Occipital lobe (tissue), 2 donors: Measurements from ENCODE around the gene ZNF454. TPM values are rescaled to one million over a fixed set of nuclear protein-coding genes. Genes with fewer than 3 reads are reported as not detected.

ENCODE experiments used
- DNase-seq: peaks from one replicate; lab custom pipeline; 2025; lab: John Stamatoyannopoulos, UW
- total RNA-seq: library from RNA; depleted of rRNA; stranded (reverse); fragments of >200 nt; gene quantifications from one replicate; pipeline ENCODE4 v1.2.3, GENCODE V29; 2014

The ZNF454 gene
- 9.8 TPM for total RNA-seq

DNA sequence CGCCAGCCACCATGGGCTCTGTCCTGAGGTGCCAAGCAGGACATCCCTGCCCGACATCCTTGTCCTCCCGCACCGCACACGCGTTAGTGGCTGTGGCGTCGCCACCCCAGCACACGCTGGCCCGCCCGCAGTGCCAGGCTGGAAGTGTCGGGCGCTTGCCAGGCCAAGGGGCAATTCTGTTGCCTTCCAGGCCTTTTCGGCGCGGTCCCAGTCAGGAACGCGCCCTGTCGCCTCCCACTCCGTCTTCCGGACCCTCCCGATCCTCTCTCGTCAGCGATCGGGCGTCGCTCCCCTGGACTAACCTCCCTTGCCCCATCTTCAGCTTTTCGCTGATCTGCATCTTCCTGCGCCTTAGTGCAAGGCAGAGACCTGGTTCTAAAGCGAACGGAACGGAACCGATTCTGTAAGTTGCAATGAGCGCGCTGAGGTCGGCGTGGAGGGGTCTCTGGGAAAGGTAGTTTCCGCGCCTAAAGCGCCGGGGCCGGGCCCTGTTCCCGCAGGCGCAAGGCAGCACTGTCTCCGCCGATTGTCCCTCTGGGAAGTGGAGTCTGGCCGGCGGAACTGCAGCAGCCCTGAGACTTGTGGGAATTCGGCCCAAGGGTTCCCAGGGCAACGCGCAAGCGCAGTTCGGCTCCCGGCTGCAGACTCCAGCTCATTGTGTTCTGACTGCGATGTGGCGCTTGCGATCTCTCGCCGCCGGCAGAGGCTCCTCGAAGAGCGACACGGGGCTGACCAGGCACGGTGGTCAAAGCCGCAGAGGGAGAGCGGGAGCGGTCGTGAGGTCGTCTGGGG lies at the start of gene ZNF454:
ZNF454 (plus strand) TSS at position 630 of the 792 bp plus-strand sequence. CDS start 1,594 bp downstream, outside the sequence.
- peak; percentile 95 for DNase-seq

DNA sequence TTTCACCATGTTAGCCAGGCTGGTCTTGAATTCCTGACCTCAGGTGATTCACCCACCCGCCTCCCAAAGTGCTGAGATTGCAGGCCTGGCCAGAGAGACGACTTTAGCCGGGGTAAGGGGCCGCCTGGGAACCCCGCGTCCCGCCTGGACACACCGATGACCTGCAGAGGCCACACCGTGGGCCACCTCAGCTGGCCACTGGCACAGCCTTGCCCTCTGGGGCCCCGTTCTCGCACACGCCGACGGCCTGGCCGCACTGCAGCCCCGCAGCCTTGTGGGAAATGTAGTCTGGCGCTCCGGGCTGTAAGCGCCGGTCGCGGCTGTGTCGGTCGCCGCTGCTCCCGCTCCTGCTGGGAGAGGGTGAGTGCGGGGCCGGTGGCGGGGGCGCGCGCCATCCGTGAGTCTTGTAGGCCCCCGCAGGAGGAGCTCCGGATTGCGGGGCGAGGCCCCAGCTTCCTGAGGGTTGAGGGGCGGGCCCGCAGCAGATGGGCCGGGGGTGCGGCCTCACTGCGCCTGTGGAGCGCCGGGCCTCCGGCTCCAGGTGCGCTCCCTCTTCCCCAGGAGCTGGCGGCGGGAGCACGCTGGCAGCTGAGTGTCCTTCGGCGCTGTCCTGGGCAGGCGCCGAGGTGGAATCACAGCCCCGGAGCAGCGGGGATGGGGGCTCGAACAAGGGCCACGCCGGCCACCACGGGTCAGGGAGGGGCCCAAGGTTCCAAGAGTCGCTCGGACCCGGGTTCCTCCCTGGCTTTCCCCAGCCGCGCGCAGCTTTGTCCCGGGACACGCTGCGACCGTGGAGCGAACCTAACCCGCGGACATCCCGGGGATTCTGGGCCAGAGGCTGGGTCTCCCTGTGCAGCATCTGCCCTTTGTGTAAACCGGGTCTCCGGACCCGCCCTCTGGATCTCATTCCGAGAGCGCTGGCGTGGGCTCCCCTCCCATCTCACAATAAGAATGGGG lies 45.1 kb upstream of the ZNF454 start, which contains the start of gene ZFP2:
ZFP2 (plus strand) TSS at position 299 of the 957 bp plus-strand sequence. CDS start 35,401 bp downstream, outside the sequence.
- peak; percentile 29 for DNase-seq

- no peak for DNase-seq
These were observed 41.7 kb upstream of the ZNF454 start for GRCh38 chr5:178899289-178899688.

DNA sequence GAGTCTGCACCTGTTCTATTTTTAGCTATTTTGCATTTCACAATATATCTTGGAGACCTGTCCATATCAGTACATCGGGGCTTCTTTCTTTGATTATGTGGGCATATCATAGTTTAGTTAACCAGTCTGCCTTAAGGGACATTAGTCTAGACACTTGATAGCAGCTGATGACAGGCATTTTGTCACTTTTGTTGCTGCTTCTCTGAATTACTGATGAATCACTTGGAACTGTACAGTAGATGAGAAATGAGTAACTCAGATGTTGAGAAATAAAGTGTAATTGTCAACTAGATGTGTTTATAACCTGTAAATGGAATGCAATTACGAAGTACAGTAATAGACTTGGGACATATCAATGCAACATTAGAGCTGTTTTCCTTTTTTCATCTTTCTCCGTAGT lies 38.1 kb upstream of the ZNF454 start:
- DNase-seq, result no peak

DNA sequence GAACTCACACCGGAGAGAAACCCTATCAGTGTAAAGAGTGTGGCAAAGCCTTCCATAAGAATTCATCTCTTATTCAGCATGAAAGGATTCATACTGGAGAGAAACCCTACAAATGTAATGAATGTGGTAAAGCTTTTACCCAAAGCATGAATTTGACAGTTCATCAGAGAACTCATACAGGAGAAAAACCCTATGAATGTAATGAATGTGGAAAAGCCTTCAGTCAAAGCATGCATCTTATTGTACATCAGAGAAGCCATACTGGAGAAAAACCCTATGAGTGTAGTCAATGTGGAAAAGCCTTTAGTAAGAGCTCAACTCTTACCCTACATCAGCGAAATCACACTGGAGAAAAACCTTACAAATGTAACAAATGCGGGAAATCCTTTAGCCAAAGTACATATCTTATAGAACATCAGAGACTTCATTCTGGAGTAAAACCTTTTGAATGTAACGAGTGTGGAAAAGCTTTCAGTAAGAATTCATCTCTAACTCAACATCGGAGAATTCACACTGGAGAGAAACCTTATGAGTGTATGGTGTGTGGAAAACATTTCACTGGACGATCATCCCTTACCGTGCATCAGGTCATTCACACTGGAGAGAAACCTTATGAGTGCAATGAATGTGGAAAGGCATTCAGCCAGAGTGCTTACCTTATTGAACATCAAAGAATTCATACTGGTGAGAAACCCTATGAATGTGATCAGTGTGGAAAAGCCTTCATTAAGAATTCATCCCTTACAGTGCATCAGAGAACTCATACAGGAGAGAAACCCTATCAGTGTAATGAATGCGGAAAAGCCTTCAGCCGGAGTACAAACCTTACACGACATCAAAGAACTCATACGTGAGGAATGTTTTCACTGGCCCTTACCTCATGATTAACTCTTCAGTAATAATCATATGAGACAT lies 8.9 kb upstream of the ZNF454 start:
- DNase-seq, result no peak

DNA sequence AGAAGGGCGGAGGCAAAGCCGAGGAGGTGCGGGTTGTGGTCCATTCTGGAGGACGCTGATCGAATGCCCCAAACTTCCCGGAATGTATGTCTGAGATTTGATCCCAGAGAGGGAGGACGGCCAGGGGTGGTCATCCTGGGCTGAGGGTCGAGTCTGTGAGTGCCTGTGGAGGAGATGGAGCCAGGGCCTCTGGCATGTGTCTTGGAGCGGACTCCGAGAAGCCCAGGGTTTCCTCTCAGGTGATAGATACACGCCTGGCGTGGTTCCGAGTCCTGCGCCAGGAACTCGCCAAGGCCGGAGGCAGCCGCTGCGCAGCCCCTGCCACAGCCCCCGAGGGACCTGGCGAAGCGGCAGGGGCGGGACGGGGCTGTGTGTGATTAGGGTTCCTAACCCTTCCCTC lies 363 bp downstream of the ZNF454 start:
- no peak for DNase-seq

DNA sequence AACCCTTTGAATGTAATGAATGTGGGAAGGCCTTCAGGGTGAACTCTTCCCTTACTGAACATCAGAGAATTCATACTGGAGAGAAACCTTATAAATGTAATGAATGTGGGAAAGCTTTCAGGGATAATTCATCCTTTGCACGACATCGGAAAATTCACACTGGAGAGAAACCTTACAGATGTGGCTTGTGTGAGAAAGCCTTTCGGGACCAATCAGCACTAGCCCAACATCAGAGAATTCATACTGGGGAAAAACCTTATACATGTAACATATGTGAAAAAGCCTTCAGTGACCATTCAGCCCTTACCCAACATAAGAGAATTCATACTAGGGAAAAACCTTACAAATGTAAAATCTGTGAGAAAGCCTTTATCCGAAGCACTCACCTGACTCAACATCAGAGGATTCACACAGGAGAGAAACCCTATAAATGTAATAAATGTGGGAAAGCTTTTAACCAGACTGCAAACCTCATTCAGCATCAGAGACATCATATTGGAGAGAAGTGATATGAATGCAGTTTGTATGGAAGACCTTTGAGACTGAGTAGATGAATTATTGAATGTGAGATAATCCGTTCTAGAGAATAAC lies 24.6 kb downstream of the ZNF454 start:
- DNase-seq, result no peak

GRCh38 chr5:178981381-178981780 lies 40.4 kb downstream of the ZNF454 start:
- no peak for DNase-seq

DNA sequence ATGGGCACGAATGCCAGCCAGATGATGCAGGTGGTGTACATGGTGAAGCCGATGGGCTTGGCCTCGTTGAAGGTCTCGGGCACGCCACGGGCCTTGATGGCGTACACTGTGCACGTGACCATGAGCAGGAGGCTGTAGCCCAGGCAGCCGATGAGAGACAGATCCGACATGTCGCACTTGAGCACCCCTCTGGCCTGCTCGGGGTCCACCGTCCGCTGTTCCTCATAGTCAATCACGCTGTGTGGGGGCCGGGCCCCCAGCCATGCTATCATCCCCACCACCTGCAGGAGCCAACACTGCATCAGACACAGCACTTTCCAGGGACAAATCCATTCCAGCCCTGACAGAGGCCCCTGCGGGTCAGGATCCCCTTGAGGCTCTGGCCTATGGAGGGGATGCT lies 41.9 kb downstream of the ZNF454 start:
- no peak for DNase-seq

DNA sequence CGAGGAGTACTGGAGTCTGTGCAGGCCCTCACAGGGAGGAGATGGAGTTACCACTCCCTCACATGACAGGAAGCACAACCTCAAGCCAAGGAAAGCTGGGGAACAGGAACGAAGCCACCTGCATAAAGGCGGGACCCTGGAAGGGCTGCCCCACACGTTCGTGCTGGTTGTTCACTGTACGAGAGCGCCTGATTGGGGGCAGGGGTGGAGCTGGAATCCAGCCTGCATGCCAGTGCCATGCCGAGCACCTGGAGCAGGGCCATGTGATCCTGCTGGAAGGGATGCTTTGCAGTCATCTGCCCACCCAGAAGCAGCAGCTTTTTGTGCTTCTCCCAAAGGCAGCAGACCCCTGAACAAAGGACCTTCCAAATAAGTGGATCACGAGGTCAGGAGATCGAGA lies 42.7 kb downstream of the ZNF454 start:
- no peak for DNase-seq

DNA sequence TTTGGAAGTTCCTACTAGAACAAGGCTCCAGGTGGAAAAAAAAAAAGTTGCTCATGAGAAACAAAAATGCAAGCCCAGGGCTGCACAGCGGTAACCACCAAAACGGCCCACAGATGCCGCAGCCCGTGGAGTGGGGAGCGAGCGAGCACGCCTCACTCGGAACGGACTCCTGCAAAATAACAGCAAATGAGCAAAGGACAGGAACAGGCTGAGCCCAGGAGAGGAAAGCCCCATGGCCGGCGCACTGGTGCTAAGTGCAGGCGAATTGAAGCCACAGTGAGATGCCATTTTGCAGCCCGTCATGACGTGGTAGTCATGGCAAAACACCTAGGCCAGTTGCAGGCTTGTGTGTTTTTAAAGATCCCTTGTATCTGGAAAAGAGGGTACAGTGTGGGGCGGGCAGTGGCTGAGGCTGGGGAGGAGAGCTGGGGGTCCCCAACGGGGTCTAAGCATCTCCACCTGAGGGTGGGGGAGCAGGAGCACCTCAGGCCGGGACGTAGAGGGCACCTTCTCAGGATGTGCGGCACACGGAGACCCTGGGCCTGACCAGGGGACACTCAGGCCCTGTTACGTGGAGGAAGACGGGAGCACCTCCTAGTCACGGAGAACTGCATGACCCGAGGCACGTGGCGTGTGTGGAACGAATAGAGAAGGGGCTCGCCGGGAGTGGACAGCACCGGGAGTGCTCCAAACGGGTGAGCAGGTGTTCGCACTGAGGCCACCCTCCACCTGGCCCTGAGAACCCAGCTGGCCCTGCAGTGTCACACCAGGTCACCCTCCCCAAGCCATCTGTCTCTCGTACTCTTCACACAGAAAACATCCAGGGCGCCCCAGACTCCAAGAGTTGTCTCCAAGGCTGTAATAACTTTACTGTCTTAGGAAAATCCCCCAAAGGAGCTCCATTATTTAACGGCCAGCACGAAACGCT lies 43.4 kb downstream of the ZNF454 start:
- no peak for DNase-seq

- no peak for DNase-seq
These were observed 45.4 kb downstream of the ZNF454 start for GRCh38 chr5:178986326-178986960.

DNA sequence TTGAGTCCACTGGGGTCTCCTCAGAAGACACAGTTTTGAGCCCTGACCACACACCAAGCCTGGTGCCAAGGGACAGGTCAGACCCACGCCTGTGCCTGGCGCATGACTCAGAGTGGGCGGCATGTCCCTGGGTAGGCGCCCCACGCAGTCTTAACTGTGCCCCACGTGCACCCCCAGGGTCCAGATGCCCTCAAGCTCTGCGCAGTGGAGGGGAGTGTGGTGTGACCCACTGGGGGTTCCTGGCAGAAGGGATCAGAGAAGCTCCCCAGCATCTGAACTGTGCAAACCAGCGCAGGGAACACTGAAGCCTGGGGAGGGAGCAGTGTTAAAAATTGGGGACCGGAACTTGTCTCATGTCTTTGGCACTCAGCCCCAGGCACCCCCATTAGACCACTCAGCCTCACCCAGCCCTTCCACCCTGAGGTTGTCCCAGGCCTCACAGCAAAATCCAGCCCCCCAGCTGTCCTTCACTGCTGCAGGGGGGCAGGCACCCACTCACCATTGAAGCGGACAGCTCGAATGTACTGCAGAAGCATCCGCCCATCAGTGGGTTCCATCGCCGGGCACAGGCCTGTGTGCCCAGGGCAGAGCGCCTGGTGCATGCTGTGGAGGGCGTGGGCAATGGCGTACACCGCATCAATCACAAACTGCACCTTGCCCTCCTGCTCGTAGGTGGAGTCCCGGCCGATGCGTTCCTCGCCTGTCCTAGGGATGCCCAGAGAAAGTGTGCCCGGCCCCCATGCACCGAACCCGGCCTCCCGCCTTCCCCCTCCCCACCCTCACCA lies 47.6 kb downstream of the ZNF454 start:
- no peak for DNase-seq

GRCh38 chr5:178989311-178989710 lies 48.3 kb downstream of the ZNF454 start:
- DNase-seq, result no peak

GRCh38 chr5:178990491-178990890 lies 49.5 kb downstream of the ZNF454 start:
- no peak for DNase-seq

GRCh38 chr5:178991190-178992145 lies 50.5 kb downstream of the ZNF454 start:
- DNase-seq, result no peak

- DNase-seq, result no peak
These were observed 51.4 kb downstream of the ZNF454 start for GRCh38 chr5:178992291-178992895.
